GM10266 (cell line): ENCODE data around the gene KCTD13.

Source experiments
- DNase-seq: peaks from one replicate; pipeline ENCODE4 v3.0.0; 2012; ENCODE audit errors: extremely low spot score
- TF ChIP-seq, protein P1 (sequence below): IDR thresholded peaks from 2 replicates; pipeline ENCODE4 v1.5.1; 2012; ENCODE audit warnings: mild to moderate bottlenecking, low read depth; ENCODE audit not compliant: control insufficient read depth, insufficient read depth; ENCODE audit errors: missing control alignments

Gene KCTD13

DNA sequence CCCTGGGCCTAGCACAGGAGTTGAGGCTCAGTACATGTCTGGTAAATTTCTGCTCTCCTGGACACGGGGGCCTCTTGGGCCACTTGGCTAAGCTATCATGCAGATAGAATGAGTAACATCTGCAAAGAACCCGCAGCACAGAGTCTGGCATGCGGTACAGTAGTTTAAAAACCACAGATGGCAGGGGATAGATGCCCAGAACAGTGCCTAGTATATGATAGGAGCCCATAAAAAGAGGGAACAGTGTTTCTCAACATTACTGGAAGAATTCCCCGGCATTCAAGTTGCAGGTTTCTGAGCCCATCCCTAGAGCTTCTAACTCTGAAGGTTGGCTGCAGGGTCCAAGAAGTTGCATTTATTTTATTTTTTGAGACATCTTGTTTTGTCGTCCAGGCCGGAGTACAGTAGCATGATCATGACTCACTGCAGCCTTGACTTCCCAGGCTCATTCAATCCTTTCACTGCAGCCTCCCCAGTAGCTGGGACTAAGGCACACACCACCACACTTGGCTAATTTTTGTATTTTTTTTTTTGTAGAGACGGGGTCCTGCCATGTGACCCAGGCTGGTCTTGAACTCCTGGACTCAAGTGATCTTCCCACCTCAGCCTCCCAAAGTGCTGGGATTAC, 68.8 kb downstream of the KCTD13 start:
- no peak for DNase-seq
- TF ChIP-seq, protein P1, sequence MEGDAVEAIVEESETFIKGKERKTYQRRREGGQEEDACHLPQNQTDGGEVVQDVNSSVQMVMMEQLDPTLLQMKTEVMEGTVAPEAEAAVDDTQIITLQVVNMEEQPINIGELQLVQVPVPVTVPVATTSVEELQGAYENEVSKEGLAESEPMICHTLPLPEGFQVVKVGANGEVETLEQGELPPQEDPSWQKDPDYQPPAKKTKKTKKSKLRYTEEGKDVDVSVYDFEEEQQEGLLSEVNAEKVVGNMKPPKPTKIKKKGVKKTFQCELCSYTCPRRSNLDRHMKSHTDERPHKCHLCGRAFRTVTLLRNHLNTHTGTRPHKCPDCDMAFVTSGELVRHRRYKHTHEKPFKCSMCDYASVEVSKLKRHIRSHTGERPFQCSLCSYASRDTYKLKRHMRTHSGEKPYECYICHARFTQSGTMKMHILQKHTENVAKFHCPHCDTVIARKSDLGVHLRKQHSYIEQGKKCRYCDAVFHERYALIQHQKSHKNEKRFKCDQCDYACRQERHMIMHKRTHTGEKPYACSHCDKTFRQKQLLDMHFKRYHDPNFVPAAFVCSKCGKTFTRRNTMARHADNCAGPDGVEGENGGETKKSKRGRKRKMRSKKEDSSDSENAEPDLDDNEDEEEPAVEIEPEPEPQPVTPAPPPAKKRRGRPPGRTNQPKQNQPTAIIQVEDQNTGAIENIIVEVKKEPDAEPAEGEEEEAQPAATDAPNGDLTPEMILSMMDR: no peak
